HTR-8/SVneo (cell line): ENCODE data around the gene CNTN4.
A peak's percentile ranks its signal among the peaks of the same experiment; 100 is the strongest.
"Not testable (repeated sequence)": the region's sequence is repeated elsewhere in the genome, so short reads cannot be mapped to it uniquely, and the experiment has no call there.

Source experiments
- DNase-seq: peaks from one replicate; pipeline ENCODE4 v3.0.0; 2011; ENCODE audit warnings: low spot score, mixed read lengths; ENCODE audit not compliant: insufficient read length
- FAIRE-seq: peaks from 2 replicates; lab custom pipeline; 2011; peaks lifted over from hg19 to GRCh38; lab: Jason Lieb, UNC

Gene CNTN4

GRCh38 chr3:2506776-2507175 is 408.1 kb downstream of the CNTN4 start:
- DNase-seq = no peak
- no peak for FAIRE-seq

- FAIRE-seq = no peak
- DNase-seq = no peak
These were observed 412.0 kb downstream of the CNTN4 start for GRCh38 chr3:2510591-2511145.

- FAIRE-seq (no peak), DNase-seq (no peak)
These were observed 412.7 kb downstream of the CNTN4 start for GRCh38 chr3:2511356-2511755.

- no peak for FAIRE-seq
- DNase-seq = no peak
These were observed 414.2 kb downstream of the CNTN4 start for GRCh38 chr3:2512881-2513280.

GRCh38 chr3:2513986-2514385 is 415.3 kb downstream of the CNTN4 start:
- DNase-seq = no peak
- no peak for FAIRE-seq

- FAIRE-seq (no peak), DNase-seq (no peak)
These were observed 418.2 kb downstream of the CNTN4 start for GRCh38 chr3:2516762-2517441.

- FAIRE-seq (no peak), DNase-seq (no peak)
These were observed 419.0 kb downstream of the CNTN4 start for GRCh38 chr3:2517500-2518172.

- DNase-seq (no peak), FAIRE-seq (no peak)
These were observed 424.7 kb downstream of the CNTN4 start for GRCh38 chr3:2523281-2523836.

GRCh38 chr3:2525968-2526367 is 427.3 kb downstream of the CNTN4 start:
- DNase-seq (no peak), FAIRE-seq (no peak)

- no peak for FAIRE-seq
- no peak for DNase-seq
These were observed 428.3 kb downstream of the CNTN4 start for GRCh38 chr3:2526926-2527325.

GRCh38 chr3:2527328-2527727 is 428.7 kb downstream of the CNTN4 start:
- not testable (repeated sequence) for DNase-seq, FAIRE-seq

- FAIRE-seq = peak; percentile 49
- not testable (repeated sequence) for DNase-seq
These were observed 436.1 kb downstream of the CNTN4 start for GRCh38 chr3:2534767-2535166.

- FAIRE-seq (no peak), DNase-seq (no peak)
These were observed 436.5 kb downstream of the CNTN4 start for GRCh38 chr3:2535206-2535605.

- FAIRE-seq (no peak), DNase-seq (no peak)
These were observed 437.9 kb downstream of the CNTN4 start for GRCh38 chr3:2536575-2536974.

GRCh38 chr3:2540115-2540514 is 441.4 kb downstream of the CNTN4 start:
- FAIRE-seq = no peak
- DNase-seq = no peak

- DNase-seq (no peak), FAIRE-seq (no peak)
These were observed 444.6 kb downstream of the CNTN4 start for GRCh38 chr3:2543247-2543646.

- FAIRE-seq = no peak
- DNase-seq = no peak
These were observed 445.5 kb downstream of the CNTN4 start for GRCh38 chr3:2544212-2544611.

- FAIRE-seq (no peak), DNase-seq (no peak)
These were observed 446.1 kb downstream of the CNTN4 start for GRCh38 chr3:2544718-2545117.

- no peak for FAIRE-seq
These were observed 448.4 kb downstream of the CNTN4 start for GRCh38 chr3:2547049-2547448.

GRCh38 chr3:2554656-2555055 is 456.0 kb downstream of the CNTN4 start:
- FAIRE-seq (no peak), DNase-seq (no peak)

More at GRCh38 chr3:2547049-2547448, 448.4 kb downstream of the CNTN4 start:
- DNase-seq = no peak

- DNase-seq (no peak), FAIRE-seq (no peak)
These were observed 460.1 kb downstream of the CNTN4 start for GRCh38 chr3:2558796-2559195.
